HK-2 (cell line): ENCODE data around the gene SH3GL3.

Experiments
- DNase-seq: peaks from one replicate; pipeline ENCODE4 v3.0.0-alpha.2; 2018; ENCODE audit not compliant: unreplicated experiment

Gene SH3GL3

GRCh38 chr15:83462953-83463433, 15.9 kb downstream of the SH3GL3 start:
- no peak for DNase-seq

GRCh38 chr15:83470887-83471286, 23.7 kb downstream of the SH3GL3 start:
- no peak for DNase-seq

GRCh38 chr15:83471307-83471866, 24.2 kb downstream of the SH3GL3 start:
- DNase-seq = no peak

GRCh38 chr15:83472151-83472550, 25.0 kb downstream of the SH3GL3 start:
- no peak for DNase-seq

- DNase-seq = no peak
These were observed 25.7 kb downstream of the SH3GL3 start for GRCh38 chr15:83472797-83473196.

GRCh38 chr15:83474578-83474977, 27.4 kb downstream of the SH3GL3 start:
- DNase-seq = no peak

GRCh38 chr15:83475551-83475950, 28.4 kb downstream of the SH3GL3 start:
- DNase-seq = no peak

GRCh38 chr15:83476066-83476465, 28.9 kb downstream of the SH3GL3 start:
- no peak for DNase-seq

GRCh38 chr15:83476708-83477107, 29.6 kb downstream of the SH3GL3 start:
- DNase-seq = no peak

- DNase-seq = no peak
These were observed 30.1 kb downstream of the SH3GL3 start for GRCh38 chr15:83477172-83477807.

- DNase-seq = no peak
These were observed 30.8 kb downstream of the SH3GL3 start for GRCh38 chr15:83477808-83478537.

GRCh38 chr15:83483612-83484011, 36.5 kb downstream of the SH3GL3 start:
- no peak for DNase-seq

GRCh38 chr15:83484636-83485035, 37.5 kb downstream of the SH3GL3 start:
- DNase-seq = no peak

- no peak for DNase-seq
These were observed 39.2 kb downstream of the SH3GL3 start for GRCh38 chr15:83486363-83486762.

- DNase-seq = no peak
These were observed 40.4 kb downstream of the SH3GL3 start for GRCh38 chr15:83487519-83487918.

GRCh38 chr15:83489690-83490089, 42.5 kb downstream of the SH3GL3 start:
- DNase-seq = no peak

- DNase-seq = no peak
These were observed 44.3 kb downstream of the SH3GL3 start for GRCh38 chr15:83491486-83491885.

- no peak for DNase-seq
These were observed 49.6 kb downstream of the SH3GL3 start for GRCh38 chr15:83496766-83497165.

GRCh38 chr15:83498374-83498773, 51.2 kb downstream of the SH3GL3 start:
- DNase-seq = no peak

- no peak for DNase-seq
These were observed 51.7 kb downstream of the SH3GL3 start for GRCh38 chr15:83498801-83499200.

- no peak for DNase-seq
These were observed 52.3 kb downstream of the SH3GL3 start for GRCh38 chr15:83499476-83499875.

GRCh38 chr15:83503595-83504364, 56.6 kb downstream of the SH3GL3 start:
- DNase-seq = no peak
